Bronchial epithelial cell (primary cell): Measurements from ENCODE around the gene NRARP. TPM values are rescaled to one million over a fixed set of nuclear protein-coding genes. Genes with fewer than 3 reads are reported as not detected.

Source experiments
- DNase-seq: peaks from one replicate; pipeline ENCODE4 v3.0.0-alpha.2; 2010; ENCODE audit warnings: low read depth
- FAIRE-seq: peaks from 2 replicates; lab custom pipeline; 2011; peaks lifted over from hg19 to GRCh38; lab: Jason Lieb, UNC
- H3K27me3 ChIP-seq: 2 replicates; pipeline ENCODE4 v1.5.1; 2011; ENCODE audit warnings: low read length; ENCODE audit not compliant: control insufficient read depth, insufficient read depth
- H3K36me3 ChIP-seq: 2 replicates; pipeline ENCODE4 v1.5.1; 2011; ENCODE audit warnings: low read length; ENCODE audit not compliant: control insufficient read depth, insufficient read depth
- H3K4me3 ChIP-seq: 2 replicates; pipeline ENCODE4 v1.5.1; 2011; ENCODE audit warnings: mild to moderate bottlenecking, low read depth, low read length, control low read depth
- CTCF ChIP-seq: IDR thresholded peaks from 2 replicates; pipeline ENCODE4 v1.5.1; 2011; ENCODE audit warnings: mild to moderate bottlenecking, moderate library complexity, low read length, control low read depth, inconsistent platforms; ENCODE audit not compliant: insufficient read depth, severe bottlenecking
- total RNA-seq: library from RNA; depleted of rRNA; stranded (reverse); fragments of >200 nt; gene quantifications from 2 replicates; pipeline ENCODE4 v1.2.1, GENCODE V29; 2014

NRARP gene
- total RNA-seq, 1 donor from 2014 or later, result 3.4 TPM

- no peak for FAIRE-seq
- no peak overlapping the region for H3K4me3 ChIP-seq
- no peak for DNase-seq
Measured at GRCh38 chr9:137319011-137319738, 17.1 kb upstream of the NRARP start.

GRCh38 chr9:137318602-137319001, 16.5 kb upstream of the NRARP start:
- Histone ChIP-seq H3K27me3 (no peaks in the 10 kb centered on the region), H3K4me3 (no peak overlapping the region), H3K36me3 (no peaks in the 10 kb centered on the region)
- FAIRE-seq, result no peak
- DNase-seq, result no peak
- TF ChIP-seq CTCF, result no peak

More at GRCh38 chr9:137319011-137319738, 17.1 kb upstream of the NRARP start:
- H3K36me3 ChIP-seq, result no peaks in the 10 kb centered on the region
- H3K27me3 ChIP-seq, result no peaks in the 10 kb centered on the region
- no peak for TF ChIP-seq CTCF

GRCh38 chr9:137317718-137318511, 15.8 kb upstream of the NRARP start:
- FAIRE-seq (no peak), DNase-seq (no peak)
- Histone ChIP-seq H3K27me3 (no peaks in the 10 kb centered on the region), H3K4me3 (no peak overlapping the region), H3K36me3 (no peaks in the 10 kb centered on the region)
- TF ChIP-seq CTCF, result no peak

GRCh38 chr9:137317021-137317717, 15.1 kb upstream of the NRARP start:
- no peak overlapping the region for H3K4me3 ChIP-seq
- H3K27me3 ChIP-seq, result no peaks in the 10 kb centered on the region
- DNase-seq (no peak), FAIRE-seq (no peak)
- no peak for TF ChIP-seq CTCF
- no peaks in the 10 kb centered on the region for H3K36me3 ChIP-seq

- no peak for DNase-seq
- H3K4me3 ChIP-seq, result peak overlapping the region; percentile 27
- H3K27me3 ChIP-seq, result no peaks in the 10 kb centered on the region
- TF ChIP-seq CTCF, result no peak
- no peaks in the 10 kb centered on the region for H3K36me3 ChIP-seq
- FAIRE-seq, result no peak
Measured at GRCh38 chr9:137316012-137316981, 14.2 kb upstream of the NRARP start.
